Muscle of leg (tissue), 11 donors: ENCODE measurements around the gene ITGA1. TPM values are rescaled to one million over a fixed set of nuclear protein-coding genes. Genes with fewer than 3 reads are reported as not detected.
A peak's percentile ranks its signal among the peaks of the same experiment; 100 is the strongest.

Experiments used
- DNase-seq: peaks from one replicate; pipeline ENCODE4 v3.0.0; 2013
- H3K27ac ChIP-seq: one replicate; pipeline ENCODE4 v1.5.1; 2013; ENCODE audit warnings: mild to moderate bottlenecking, low read length, control low read depth
- H3K27me3 ChIP-seq: one replicate; pipeline ENCODE4 v1.6.1; 2013; ENCODE audit warnings: low read length; ENCODE audit not compliant: control insufficient read depth, insufficient read depth
- H3K36me3 ChIP-seq: one replicate; pipeline ENCODE4 v1.6.1; 2013; ENCODE audit warnings: low read length; ENCODE audit not compliant: control insufficient read depth, insufficient read depth
- H3K4me1 ChIP-seq: one replicate; pipeline ENCODE4 v1.6.1; 2013; ENCODE audit warnings: low read length; ENCODE audit not compliant: control insufficient read depth, insufficient read depth
- H3K4me3 ChIP-seq: one replicate; pipeline ENCODE4 v1.5.1; 2013; ENCODE audit warnings: low read length, control low read depth
- H3K9me3 ChIP-seq: replicated peaks from 2 replicates; pipeline ENCODE4 v1.6.1; 2013; ENCODE audit warnings: low read depth, low read length; ENCODE audit not compliant: control insufficient read depth
- WGBS: methylation state at CpG from one replicate; pipeline ENCODE4 v1.1.5; 2013; ENCODE audit warnings: missing lambda C conversion rate; ENCODE audit not compliant: insufficient coverage; 5-methylcytosine and 5-hydroxymethylcytosine counted together
- polyA plus RNA-seq, 8 donors: library from polyadenylated mRNA; unstranded; fragments of 120-200 nt; gene quantifications; one replicate each; pipeline versions ENCODE4 v1.2.1 to v1.2.3, GENCODE V29; 2013; ENCODE audit warnings: inconsistent platforms in 1 of 8, low replicate concordance in 1 of 8; ENCODE audit not compliant: insufficient read length in 8 of 8, insufficient read depth in 1 of 8
- total RNA-seq: library from RNA; stranded (reverse); fragments of 120-200 nt; gene quantifications from one replicate; pipeline ENCODE4 v1.2.4, GENCODE V29; 2013

ITGA1 gene
- total and polyA plus RNA-seq, 9 donors, result 11.5 to 36.5 (median 21.6) TPM

DNA sequence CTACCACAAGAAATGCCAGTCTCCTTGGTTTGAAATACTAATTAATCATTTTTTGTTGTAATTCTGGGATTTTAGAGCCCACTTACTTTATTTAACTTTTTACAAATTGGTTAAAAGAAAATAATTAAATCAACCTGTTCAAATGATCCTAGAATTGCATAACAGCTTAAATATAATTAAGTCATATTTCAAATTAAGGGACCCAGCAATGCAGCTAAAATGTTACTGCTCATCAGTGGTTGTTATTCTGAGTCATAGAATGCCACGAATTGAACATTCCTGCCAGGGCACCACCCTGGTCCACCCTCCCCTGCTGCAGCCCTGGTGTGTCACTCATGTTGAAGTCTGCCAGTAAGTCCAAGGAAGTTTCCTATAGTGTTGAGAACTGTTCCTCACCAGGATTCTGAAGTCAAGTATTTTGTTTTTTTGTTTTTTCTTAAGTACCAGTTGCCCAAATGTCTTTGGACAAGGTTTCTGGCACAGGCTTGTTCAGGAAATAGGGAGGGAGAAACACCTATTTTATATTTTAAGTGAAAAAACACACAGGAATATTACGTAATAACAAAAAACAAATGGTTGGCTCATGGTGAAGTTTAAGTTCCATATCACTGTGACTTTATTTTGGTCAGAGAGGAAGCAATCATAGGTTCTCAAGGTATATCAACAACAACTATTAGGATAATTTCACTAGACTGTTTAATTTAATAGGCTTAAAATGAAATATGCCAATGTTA is 4.3 kb upstream of the ITGA1 start:
- H3K4me3 ChIP-seq, result no peak overlapping the region
- DNase-seq, result peak; percentile 46
- WGBS, result no CpG with 5 or more reads among the region's 2 CpGs
- no peaks in the 10 kb centered on the region for H3K36me3 ChIP-seq
- peak overlapping the region; percentile 48 for H3K27ac ChIP-seq
- H3K4me1 ChIP-seq, result peaks cover 4% of the 10 kb centered on the region
- H3K9me3 ChIP-seq, result no peaks in the 10 kb centered on the region
- no peaks in the 10 kb centered on the region for H3K27me3 ChIP-seq

DNA sequence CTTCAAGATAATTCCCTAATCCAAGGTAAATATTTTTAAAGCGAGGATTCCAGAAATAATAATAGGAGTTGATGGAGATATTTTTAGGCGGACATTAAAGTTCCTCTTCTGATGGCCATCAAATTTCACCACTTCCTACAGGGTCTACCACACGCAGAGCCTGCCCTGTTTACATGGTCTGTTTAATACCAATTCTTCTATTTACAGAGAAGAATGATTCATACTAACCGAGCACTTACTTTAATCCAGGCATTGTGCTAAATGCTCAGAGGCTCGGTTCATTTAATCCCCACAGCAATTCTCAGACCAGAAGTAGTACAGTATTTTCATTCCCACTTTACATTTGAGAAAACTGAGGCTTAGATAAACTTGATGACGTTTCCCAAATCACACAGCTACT is 3.0 kb upstream of the ITGA1 start:
- DNase-seq, result no peak
- H3K27ac ChIP-seq, result no peak overlapping the region

DNA sequence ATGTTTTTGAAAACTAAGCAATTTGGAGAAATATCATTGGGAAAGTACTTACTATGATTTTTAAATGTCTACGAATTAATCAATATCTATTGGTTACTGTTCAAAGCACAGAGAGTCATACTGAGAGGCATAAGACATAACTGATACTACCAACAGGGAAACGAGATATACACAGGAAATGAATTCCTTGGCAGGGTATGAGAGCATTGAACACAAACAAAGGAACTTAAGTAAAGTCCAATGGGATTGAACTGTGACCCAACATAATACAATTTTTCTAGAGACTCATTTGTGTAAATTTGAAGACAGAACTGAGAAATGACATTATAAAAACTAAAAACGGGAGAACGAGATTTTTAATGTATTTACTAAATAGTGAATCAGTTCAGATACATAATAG is 1.3 kb upstream of the ITGA1 start:
- Histone ChIP-seq H3K9me3 (no peaks in the 10 kb centered on the region), H3K27ac (peak overlapping the region; percentile 85), H3K27me3 (no peaks in the 10 kb centered on the region), H3K4me1 (peaks cover 4% of the 10 kb centered on the region), H3K36me3 (no peaks in the 10 kb centered on the region), H3K4me3 (no peak overlapping the region)
- DNase-seq, result no peak
- no CpG with 5 or more reads among the region's 4 CpGs for WGBS

More for the DNA sequence above, 3.0 kb upstream of the ITGA1 start:
- peaks cover 4% of the 10 kb centered on the region for H3K4me1 ChIP-seq
- H3K36me3 ChIP-seq, result no peaks in the 10 kb centered on the region
- H3K9me3 ChIP-seq, result no peaks in the 10 kb centered on the region
- no peak overlapping the region for H3K4me3 ChIP-seq
- 67% methylated on average over 1 of the region's 6 CpGs for WGBS
- H3K27me3 ChIP-seq, result no peaks in the 10 kb centered on the region

DNA sequence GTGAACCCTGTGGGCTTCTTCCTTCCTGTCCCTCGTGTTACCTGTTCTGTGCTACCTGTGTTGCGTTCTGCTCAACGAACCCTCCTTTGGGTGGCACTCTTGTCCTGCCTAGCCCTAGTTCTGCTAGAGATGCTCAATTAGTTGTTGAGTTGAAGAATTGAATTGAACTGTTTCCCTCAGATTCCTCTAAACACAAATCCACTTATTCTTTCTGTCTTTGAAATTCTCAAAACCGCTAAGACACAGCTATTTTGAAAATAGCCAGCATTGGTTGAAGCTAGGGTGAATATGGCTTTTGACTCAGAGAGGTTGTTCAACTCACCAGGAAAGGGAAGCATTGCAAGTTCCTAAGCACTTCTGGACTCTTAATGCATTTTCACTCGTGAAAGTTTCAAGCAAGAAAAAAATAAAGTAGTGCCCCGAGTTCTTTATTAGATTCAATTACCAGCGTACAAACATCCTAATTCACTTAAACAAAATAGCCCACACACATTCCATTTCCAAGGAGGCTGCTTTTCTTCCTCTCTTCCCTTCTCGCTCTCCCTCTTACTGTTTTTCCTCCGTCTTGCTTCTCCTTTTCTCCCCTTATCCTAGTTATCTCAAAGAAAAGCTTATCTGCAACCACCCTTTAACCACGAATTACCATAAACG is 642 bp upstream of the ITGA1 start:
- Histone ChIP-seq H3K36me3 (no peaks in the 10 kb centered on the region), H3K4me1 (peaks cover 4% of the 10 kb centered on the region), H3K4me3 (peak overlapping the region; percentile 66), H3K27me3 (no peaks in the 10 kb centered on the region), H3K9me3 (no peaks in the 10 kb centered on the region), H3K27ac (peak overlapping the region; percentile 85)
- WGBS, result 5% methylated on average over 4 of the region's 11 CpGs
- DNase-seq, result no peak

DNA sequence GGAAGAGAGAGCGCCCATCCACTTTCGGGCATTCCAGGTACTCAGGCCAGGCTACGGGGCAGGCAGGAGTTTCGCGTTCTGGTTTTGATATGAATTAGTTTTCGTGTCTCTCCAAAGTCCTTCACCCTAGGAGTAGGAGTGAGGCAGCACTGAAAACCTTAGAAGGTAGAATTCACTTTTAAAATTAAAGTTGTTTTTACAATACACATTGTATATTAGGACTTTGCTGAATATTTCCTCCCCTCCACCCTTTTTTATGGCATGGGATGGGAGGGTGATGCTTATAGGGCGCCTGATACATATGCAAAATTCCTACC is 747 bp downstream of the ITGA1 start:
- peak overlapping the region; percentile 66 for H3K4me3 ChIP-seq
- WGBS, result no CpG with 5 or more reads among the region's 7 CpGs
- DNase-seq, result no peak
- H3K36me3 ChIP-seq, result no peaks in the 10 kb centered on the region
- no peaks in the 10 kb centered on the region for H3K27me3 ChIP-seq
- no peaks in the 10 kb centered on the region for H3K9me3 ChIP-seq
- H3K27ac ChIP-seq, result peak overlapping the region; percentile 85
- peaks cover 4% of the 10 kb centered on the region for H3K4me1 ChIP-seq

DNA sequence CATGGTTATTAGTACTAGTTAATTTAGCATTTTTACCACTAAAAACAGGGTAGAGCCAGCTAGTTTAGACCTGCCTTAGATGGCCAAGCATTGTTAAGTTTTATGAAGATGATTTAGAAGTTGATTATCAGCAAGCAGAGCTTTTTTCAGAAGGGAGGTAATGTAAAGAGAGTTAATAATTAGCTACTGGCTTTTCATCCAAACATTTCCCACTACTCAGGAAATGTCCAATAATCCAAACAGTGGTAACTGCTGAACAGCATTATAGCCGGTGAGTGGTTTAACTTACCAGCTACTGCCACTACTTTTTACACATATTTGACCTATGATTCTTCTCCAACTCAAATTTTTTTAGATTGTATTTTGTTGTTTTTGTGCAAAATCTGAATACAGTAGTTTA is 1.7 kb downstream of the ITGA1 start:
- peaks cover 4% of the 10 kb centered on the region for H3K4me1 ChIP-seq
- WGBS, result no CpG with 5 or more reads among the region's 1 CpG
- no peak for DNase-seq
- H3K27me3 ChIP-seq, result no peaks in the 10 kb centered on the region
- H3K36me3 ChIP-seq, result no peaks in the 10 kb centered on the region
- H3K27ac ChIP-seq, result peak overlapping the region; percentile 85
- peak overlapping the region; percentile 66 for H3K4me3 ChIP-seq
- no peaks in the 10 kb centered on the region for H3K9me3 ChIP-seq

DNA sequence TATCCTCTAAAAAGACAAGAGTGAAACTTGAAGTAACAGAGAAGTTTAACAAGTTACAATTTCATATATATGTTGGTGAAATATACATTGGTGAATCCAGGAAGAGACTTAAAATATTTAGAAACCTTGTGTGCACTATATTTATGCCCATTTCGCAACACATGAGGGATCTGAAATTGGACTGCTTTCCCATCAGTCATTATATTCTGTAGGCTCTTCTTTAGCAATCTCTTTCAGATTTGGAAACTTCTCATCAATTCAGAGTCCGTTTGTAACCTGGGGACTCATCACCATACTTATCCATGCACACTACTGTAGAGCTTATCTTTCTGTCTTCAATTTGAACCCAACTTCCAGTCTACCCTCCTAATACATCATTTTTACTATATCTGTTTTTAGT is 2.1 kb downstream of the ITGA1 start:
- no peak for DNase-seq
- Histone ChIP-seq H3K4me3 (peak overlapping the region; percentile 66), H3K4me1 (peaks cover 4% of the 10 kb centered on the region), H3K9me3 (no peaks in the 10 kb centered on the region), H3K27me3 (no peaks in the 10 kb centered on the region), H3K36me3 (no peaks in the 10 kb centered on the region), H3K27ac (no peak overlapping the region)
- 100% methylated on average over 1 of the region's 2 CpGs for WGBS

DNA sequence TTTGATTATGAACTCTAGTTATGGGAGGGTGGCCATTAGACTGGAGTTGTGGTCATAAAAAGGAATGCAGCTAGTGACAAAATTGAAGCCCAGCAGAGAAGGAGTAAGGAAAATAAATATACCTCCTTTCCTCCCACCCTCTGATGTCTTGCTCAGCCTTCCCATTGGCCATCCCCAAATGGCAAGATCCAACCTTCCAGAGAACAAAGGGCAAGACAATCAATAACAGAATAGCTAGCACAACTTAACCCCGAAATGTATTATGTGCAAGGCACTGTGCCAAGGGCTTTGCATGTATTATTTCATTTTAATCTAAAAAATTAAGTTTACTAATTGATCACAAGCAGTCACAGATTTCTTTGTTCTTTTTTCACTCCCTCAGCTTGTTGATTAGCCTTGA is 3.6 kb downstream of the ITGA1 start:
- Histone ChIP-seq H3K4me1 (peaks cover 4% of the 10 kb centered on the region), H3K9me3 (no peaks in the 10 kb centered on the region), H3K27ac (peak overlapping the region; percentile 22), H3K4me3 (no peak overlapping the region), H3K36me3 (no peaks in the 10 kb centered on the region), H3K27me3 (no peaks in the 10 kb centered on the region)
- whole genome bisulfite sequencing, result no CpG with 5 or more reads among the region's 1 CpG
- DNase-seq, result no peak

DNA sequence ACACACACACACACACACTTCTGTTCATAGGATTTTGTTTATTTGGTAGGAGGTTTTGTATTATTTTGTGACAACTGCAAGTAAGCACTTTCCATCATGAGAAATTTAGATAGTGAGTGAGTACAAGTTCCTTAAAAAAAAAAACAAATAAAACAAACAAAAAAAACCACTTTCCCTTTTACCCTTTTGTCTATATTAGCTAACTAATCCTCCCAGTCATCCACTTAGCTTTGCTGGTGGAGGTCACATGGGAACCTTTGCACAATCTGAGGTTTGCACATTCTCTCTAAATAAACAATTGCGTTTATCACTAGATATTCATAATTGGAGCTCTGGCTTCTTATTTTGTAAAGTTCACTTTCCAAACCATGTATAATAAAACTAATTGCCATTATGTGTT is 6.8 kb downstream of the ITGA1 start:
- Histone ChIP-seq H3K9me3 (no peaks in the 10 kb centered on the region), H3K27ac (no peak overlapping the region), H3K4me1 (peaks cover 8% of the 10 kb centered on the region), H3K36me3 (no peaks in the 10 kb centered on the region), H3K4me3 (no peak overlapping the region), H3K27me3 (no peaks in the 10 kb centered on the region)
- no peak for DNase-seq
- no CpG with 5 or more reads among the region's 1 CpG for WGBS

DNA sequence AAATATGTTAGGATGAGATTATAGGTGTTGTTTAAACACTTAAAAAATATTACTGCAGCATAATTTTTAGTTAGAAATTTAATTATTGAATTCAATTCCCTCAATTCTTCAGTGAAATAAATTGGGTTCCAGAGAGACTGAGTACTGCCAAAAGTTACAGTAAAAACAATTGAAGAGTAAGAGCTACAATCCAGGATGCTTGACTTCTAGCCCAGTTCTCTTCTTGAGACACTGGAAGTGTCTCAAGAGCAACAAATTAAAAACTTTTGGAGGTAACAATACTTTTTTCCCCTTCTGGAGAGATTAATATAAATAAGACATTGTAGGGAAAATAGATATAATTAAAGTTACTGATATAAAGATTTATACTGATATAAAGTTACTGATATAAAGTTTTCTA is 8.3 kb downstream of the ITGA1 start:
- Histone ChIP-seq H3K4me1 (peaks cover 13% of the 10 kb centered on the region), H3K4me3 (no peak overlapping the region), H3K27me3 (no peaks in the 10 kb centered on the region), H3K36me3 (no peaks in the 10 kb centered on the region), H3K9me3 (no peaks in the 10 kb centered on the region), H3K27ac (no peak overlapping the region)
- peak; percentile 64 for DNase-seq
